HG03135 (cell line): ENCODE measurements around the gene IKZF4.
"Not testable (repeated sequence)": the region's sequence is repeated elsewhere in the genome, so short reads cannot be mapped to it uniquely, and the experiment has no call there.

Source experiments
- ATAC-seq: cut with Tn5 transposase; IDR thresholded peaks from one replicate; pipeline ENCODE4 v1.9.1; 2021; ENCODE audit warnings: mild to moderate bottlenecking, moderate library complexity; ENCODE audit not compliant: unreplicated experiment

The IKZF4 gene

GRCh38 chr12:56020423-56021184 lies at the start of gene IKZF4:
TSS of gene IKZF4 (plus strand) at chr12:56021043. CDS start at chr12:56021494, 451 bp downstream.
- ATAC-seq: no peak

GRCh38 chr12:55972042-55972441 lies 48.8 kb upstream of the IKZF4 start:
- ATAC-seq: no peak

DNA sequence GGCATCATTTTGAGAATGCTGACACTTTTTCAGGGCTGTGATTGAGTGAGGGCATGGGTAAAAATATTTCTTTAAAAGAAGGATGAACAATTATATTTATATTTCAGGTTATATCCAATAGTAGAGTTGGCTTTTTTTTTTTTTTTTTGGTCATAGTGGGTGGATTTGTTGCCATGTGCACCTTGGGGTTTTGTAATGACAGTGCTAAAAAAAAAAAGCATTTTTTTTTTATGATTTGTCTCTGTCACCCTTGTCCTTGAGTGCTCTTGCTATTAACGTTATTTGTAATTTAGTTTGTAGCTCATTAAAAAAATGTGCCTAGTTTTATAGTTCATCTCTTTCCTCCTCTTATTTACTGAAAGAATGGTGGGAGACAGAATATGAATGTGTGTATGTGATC lies 48.4 kb upstream of the IKZF4 start:
- ATAC-seq: no peak

DNA sequence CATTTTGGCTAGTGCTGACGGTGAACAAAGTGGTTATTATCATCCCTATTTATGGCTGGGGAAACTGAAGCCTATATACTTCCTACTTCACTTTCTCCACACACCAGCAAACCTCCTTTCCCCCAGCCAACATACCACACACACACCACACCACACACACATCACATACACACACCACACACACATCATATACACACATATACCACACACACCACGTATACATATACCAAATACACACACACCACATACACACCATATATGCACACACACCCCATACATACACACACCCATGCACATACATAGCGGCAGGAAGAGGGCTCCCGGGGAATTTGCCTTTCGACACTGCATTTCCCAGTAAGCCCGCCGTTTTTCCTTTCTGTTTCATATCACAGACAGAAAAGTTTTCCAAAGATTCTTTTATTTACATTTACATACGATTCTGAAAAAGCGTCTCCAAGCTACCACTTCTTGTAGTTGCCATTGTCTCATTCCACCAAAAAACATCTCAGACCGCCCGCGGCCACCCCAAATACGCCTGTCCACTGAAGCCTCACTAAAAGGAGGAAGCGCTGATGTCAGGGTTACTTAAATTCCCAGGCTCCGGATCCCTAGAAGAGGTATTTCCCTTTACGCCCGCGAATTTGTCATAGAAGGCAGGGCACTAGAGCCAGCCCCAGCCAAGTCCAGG lies 47.8 kb upstream of the IKZF4 start:
- no peak for ATAC-seq

DNA sequence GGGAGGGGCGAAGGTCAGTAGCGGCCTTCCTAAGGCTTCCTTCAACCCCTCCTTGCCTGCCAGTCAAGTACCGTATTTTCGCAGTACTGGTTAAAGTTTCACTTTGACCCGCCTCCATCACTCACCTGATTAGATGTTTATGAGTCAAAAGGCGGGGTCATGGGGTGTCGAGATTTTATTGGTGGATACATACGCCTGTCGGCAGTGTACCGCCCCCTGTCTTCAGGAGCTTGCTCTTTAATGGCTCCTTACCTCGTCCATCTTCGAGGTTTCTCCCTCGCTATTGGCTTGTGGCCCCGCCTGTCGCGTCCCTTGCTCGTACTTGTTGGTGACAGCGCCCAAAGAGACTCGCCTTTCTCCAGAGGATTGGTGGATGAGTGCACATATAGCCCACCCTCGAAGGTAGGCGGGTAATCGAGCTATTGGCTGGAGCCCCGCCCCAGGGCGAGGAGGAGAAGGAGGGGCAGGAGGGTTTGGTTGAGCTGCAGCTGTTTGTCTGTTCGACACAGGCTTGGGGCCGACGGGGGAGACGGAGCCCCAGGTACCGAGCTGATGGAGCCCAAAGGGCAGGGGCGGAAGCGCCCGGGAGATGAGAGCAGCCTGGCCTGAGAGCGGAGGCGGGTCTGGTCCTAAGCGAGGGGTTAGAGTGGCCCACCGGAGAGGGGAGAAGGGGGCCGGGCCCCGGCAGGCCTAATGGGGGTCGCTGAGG lies 47.1 kb upstream of the IKZF4 start, which contains the start of gene RAB5B:
Gene RAB5B (plus strand): TSS at position 480 of the 709 bp plus-strand sequence. CDS start 12,883 bp downstream, outside the sequence.
- peak; percentile 94 for ATAC-seq

DNA sequence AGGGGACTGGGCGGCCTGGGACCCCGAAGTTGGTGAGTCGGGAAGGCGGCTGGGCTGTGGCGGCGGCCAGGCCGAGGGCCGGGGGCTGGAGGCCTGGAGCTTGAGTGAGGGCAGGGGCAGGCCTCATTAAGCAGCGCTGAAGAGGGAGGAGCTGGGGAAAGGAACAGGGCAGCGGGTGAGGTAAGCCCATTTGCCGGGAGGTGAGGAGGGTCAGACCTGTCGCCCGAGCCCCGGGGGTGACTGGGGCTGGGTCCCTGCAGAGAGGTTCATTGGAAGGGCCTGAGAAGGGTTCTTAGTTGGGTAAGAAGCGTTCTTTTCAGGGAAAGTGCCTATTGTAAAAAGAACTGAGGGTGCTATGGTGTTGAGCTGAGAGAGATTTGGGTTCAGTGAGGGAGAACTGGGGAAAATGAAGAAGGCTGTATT lies 46.5 kb upstream of the IKZF4 start:
- ATAC-seq: peak; percentile 12

- no peak for ATAC-seq
Measured at GRCh38 chr12:55978393-55978792, 42.5 kb upstream of the IKZF4 start.

GRCh38 chr12:55979069-55979468 lies 41.8 kb upstream of the IKZF4 start:
- no peak for ATAC-seq

DNA sequence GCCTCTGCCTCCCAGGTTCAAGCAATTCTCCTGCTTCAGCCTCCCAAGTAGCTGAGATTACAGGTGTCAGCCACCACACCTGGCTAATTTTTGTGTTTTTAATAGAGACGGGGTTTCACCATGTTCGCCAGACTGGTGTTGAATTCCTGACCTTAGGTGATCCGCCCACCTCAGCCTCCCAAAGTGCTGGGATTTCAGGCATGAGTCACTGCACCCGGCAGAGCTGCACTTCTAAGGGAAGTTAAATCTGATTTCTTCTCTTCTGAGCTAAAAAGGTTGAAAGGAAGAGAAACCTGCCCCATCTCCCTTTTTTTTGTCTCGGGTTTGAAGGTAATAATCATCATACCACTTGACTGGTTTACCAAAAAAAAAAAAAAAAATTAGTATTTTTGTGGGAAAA lies 39.0 kb upstream of the IKZF4 start:
- not testable (repeated sequence) for ATAC-seq

DNA sequence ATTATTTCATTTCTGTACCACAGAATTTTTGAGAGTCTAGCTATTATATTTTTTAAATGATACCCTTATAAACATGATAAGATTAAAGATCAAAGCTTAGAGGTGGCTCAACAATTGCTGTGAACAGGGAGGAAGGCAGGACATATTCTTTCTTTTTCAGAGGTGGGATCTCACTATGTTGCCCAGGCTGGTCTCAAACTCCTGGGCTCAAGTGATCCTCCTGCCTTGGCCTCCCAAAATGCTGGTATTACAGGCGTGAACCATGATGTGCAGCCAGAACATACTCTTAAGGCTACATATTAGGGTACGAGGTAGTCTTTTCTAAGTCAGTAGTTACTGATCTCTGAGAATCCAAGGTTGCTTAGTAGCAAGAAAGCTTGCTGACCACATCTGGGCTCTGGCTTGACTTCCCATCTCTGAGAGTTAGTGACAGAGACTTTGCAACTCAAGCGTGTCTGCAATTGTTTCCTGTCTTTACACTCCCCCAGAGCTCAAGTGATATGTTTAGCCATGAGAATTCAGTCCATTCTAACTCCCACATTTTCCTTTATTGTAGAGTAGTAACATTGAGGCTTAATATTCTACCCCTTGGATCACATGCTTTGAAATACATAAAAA lies 38.4 kb upstream of the IKZF4 start:
- peak; percentile 75 for ATAC-seq

GRCh38 chr12:55983232-55983842 lies 37.5 kb upstream of the IKZF4 start:
- ATAC-seq: no peak

GRCh38 chr12:55984861-55985260 lies 36.0 kb upstream of the IKZF4 start:
- ATAC-seq: no peak

GRCh38 chr12:55985341-55985740 lies 35.5 kb upstream of the IKZF4 start:
- ATAC-seq: no peak

DNA sequence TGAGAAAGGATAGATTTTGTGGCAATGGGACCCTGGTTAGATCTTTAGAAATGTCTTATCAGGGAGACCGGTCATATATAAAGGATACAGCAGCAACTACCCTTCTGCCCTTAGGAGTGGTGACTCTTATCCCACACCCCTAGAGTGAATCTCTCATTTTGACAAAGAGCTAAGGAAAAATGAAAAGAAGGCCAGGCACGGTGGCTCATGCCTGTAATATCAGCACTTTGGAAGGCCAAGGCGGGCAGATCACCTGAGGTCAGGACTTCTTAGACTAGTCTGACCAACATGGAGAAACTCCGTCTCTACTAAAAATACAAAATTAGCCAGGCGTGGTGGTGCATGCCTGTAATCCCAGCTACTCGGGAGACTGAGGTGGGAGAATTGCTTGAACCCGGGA lies 34.9 kb upstream of the IKZF4 start:
- ATAC-seq: not testable (repeated sequence)

DNA sequence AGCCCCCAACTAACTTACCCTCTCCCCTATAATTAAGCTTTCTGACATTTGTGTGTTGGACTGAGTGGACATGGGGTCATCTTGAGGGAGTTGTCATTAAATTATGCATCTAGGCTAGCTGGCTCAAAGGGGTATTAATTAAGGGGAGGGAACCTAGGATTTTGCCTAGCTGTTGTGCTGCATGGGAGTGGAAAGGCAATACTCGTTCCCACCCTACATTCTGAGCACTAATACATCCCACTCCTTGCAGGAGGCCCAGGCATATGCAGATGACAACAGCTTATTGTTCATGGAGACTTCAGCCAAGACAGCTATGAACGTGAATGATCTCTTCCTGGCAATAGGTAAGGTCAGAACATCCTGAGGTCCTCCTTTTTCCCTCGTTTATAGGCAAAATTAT lies 29.7 kb upstream of the IKZF4 start:
- ATAC-seq: no peak

- no peak for ATAC-seq
Measured at GRCh38 chr12:55993230-55993853, 27.5 kb upstream of the IKZF4 start.

DNA sequence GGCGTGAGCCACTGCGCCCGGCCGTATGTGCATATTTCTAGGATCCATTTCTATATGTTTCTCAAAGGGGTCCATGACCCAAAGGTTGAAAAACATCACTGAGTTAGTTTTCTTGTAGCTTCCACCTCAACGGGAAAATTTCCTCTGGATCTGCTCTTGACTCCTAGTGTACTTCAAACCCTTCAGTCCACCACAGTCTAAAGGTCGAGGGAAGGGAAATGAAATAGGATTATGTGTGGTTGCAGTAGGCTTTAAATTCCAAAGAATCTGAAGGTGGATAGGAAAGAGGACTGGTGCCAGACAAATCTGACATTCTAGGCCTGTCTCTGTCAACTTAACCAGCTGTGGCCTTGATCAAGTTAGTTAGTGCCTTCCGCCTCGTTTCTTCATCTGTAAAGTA lies 25.5 kb upstream of the IKZF4 start:
- no peak for ATAC-seq

DNA sequence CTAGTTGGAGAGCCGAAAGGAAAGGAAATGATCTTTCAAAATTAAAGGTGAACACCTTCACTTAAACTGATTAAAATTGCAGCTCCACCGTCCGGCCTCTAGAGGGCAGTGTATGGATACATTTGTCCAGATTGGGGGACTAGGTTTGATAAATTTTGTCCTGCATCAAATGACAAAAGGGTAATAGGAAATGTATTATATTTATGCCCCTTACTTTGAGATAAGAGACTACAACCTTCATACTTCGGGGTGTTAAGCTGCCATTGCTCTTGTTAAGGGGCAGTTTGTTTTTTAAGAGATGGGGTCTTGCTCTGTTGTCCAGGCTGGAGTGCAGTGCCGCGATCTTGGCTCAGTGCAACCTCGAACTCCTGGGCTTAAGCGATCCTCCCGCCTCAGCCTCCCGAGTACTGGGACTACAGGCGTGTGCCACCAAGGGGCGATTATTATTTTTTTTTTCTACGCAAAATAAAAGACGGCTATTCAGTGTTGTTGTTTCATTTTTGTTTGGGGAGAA lies 24.6 kb upstream of the IKZF4 start:
- ATAC-seq: no peak

- peak; percentile 99 for ATAC-seq
Measured at GRCh38 chr12:55996715-55997534, 23.9 kb upstream of the IKZF4 start, which contains the start of gene SUOX. TSS of gene SUOX (plus strand) at chr12:55997276. CDS start at chr12:56002222, 4,946 bp downstream.
